Cardiac muscle cell (in vitro differentiated cells and primary cell): Measurements from ENCODE around the gene TMEM40. TPM values are rescaled to one million over a fixed set of nuclear protein-coding genes. Genes with fewer than 3 reads are reported as not detected.

Experiments
- DNase-seq, 2 donors: peaks; one replicate each; pipeline versions ENCODE4 v3.0.0 to v3.0.0-alpha.2; 2010 to 2017; ENCODE audit warnings: low read depth in 1 of 2, low spot score in 1 of 2
- H3K27ac ChIP-seq: fragments of 200-600 bp; sonication (generic); 2 replicates; pipeline ENCODE4 v1.5.1; 2016
- H3K27me3 ChIP-seq: fragments of 200-600 bp; sonication (generic); 2 replicates; pipeline ENCODE4 v1.6.0; 2016; ENCODE audit warnings: control low read depth
- H3K36me3 ChIP-seq: fragments of 200-600 bp; sonication (generic); 2 replicates; pipeline ENCODE4 v1.5.1; 2016; ENCODE audit warnings: control low read depth
- H3K4me1 ChIP-seq: fragments of 200-600 bp; sonication (generic); 2 replicates; pipeline ENCODE4 v1.8.1; 2017; ENCODE audit warnings: low read depth, mild to moderate bottlenecking, mixed run types
- H3K4me3 ChIP-seq: fragments of 200-600 bp; sonication (generic); 2 replicates; pipeline ENCODE4 v1.5.1; 2016; ENCODE audit warnings: mild to moderate bottlenecking
- H3K9me3 ChIP-seq: fragments of 200-600 bp; sonication (generic); 2 replicates; pipeline ENCODE4 v1.5.1; 2017; ENCODE audit warnings: low read depth, mild to moderate bottlenecking, control low read depth
- polyA plus RNA-seq: library from polyadenylated mRNA; unstranded; fragments of >200 nt; fragmentation: Nextera tagmentation; extraction: Ambion mirVana; gene quantifications from 2 replicates; pipeline ENCODE4 v1.2.1, GENCODE V29; 2016
- total RNA-seq: library from RNA; depleted of rRNA; stranded (reverse); fragments of >200 nt; gene quantifications from 2 replicates; pipeline ENCODE4 v1.2.3, GENCODE V29; 2016
- TF ChIP-seq, protein P1 (sequence below): IDR thresholded peaks from 2 replicates; pipeline ENCODE4 v1.5.1; 2012; ENCODE audit warnings: low read depth, mild to moderate bottlenecking, low read length

The TMEM40 gene
- total and polyA plus RNA-seq, 2 experiments from 2014 or later = 4.0 to 5.2 TPM

DNA sequence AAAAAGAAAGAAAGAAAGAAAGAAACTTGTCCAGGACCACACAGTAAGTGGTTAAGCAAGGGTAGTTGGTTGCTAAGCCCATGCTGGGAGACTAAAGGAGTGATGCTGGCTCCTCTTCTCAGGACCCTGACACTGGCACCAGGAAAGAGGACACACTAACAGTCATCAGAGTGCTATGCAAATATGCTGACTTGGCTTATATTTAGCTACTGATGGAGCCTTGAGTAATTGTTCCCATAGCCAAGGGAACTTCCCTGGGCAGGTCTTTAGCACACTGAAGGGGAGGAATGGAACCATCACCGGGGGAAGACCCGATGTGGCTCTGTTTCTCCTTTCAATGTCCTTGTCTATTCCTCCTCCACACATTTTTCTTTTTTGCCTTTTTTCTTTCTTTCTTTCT lies 6.2 kb downstream of the TMEM40 start:
- Histone ChIP-seq H3K27me3 (no peaks in the 10 kb centered on the region), H3K4me3 (no peak overlapping the region), H3K4me1 (peaks cover 12% of the 10 kb centered on the region), H3K9me3 (no peaks in the 10 kb centered on the region), H3K27ac (no peak overlapping the region), H3K36me3 (no peaks in the 10 kb centered on the region)
- DNase-seq = no peak
- TF ChIP-seq, protein P1, sequence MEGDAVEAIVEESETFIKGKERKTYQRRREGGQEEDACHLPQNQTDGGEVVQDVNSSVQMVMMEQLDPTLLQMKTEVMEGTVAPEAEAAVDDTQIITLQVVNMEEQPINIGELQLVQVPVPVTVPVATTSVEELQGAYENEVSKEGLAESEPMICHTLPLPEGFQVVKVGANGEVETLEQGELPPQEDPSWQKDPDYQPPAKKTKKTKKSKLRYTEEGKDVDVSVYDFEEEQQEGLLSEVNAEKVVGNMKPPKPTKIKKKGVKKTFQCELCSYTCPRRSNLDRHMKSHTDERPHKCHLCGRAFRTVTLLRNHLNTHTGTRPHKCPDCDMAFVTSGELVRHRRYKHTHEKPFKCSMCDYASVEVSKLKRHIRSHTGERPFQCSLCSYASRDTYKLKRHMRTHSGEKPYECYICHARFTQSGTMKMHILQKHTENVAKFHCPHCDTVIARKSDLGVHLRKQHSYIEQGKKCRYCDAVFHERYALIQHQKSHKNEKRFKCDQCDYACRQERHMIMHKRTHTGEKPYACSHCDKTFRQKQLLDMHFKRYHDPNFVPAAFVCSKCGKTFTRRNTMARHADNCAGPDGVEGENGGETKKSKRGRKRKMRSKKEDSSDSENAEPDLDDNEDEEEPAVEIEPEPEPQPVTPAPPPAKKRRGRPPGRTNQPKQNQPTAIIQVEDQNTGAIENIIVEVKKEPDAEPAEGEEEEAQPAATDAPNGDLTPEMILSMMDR = no peak

DNA sequence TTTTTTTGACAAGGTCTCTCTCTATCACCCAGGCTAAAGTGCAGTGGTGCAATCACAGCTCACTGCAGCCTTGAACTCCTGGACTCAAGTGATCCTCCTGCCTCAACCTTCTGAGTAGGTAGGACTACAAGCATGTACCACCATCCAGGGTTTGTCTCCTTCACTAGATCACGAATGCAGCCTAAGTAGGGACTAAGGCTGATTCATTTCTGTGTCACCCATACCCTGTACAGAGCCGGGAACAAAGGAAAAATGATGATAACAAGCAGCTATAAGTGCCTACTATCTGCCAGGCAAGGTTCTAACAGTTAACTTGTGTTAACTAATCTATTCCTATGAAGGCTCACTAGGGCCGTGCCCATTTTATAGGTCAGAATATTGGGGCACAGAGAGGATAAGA lies 7.0 kb downstream of the TMEM40 start:
- no peaks in the 10 kb centered on the region for H3K27me3 ChIP-seq
- H3K4me1 ChIP-seq = peaks cover 9% of the 10 kb centered on the region
- H3K27ac ChIP-seq = no peak overlapping the region
- no peaks in the 10 kb centered on the region for H3K36me3 ChIP-seq
- TF ChIP-seq, protein P1 = no peak
- DNase-seq = no peak
- no peaks in the 10 kb centered on the region for H3K9me3 ChIP-seq
- no peak overlapping the region for H3K4me3 ChIP-seq

DNA sequence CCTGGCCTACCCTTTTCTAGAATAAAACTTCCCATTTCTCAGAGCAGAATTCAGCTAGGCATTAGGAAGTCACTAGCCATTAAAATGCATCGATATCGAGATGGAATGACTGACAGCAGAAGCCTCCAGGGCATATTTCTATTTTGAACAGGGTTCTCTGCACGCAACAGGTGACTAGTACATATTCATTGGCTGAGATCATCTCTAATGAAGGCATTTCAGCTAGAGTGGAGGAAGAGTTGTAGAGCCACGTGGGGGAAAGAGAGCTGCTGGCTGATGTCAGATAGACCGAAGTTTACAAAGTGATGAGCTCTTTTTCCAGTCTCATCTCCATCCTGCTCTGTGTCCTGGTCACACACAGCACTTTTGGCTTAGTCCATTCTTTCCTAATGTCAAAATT lies 7.5 kb downstream of the TMEM40 start:
- Histone ChIP-seq H3K27ac (no peak overlapping the region), H3K4me1 (peaks cover 9% of the 10 kb centered on the region), H3K9me3 (no peaks in the 10 kb centered on the region), H3K4me3 (no peak overlapping the region), H3K27me3 (no peaks in the 10 kb centered on the region), H3K36me3 (no peaks in the 10 kb centered on the region)
- no peak for DNase-seq
- TF ChIP-seq, protein P1 = no peak

DNA sequence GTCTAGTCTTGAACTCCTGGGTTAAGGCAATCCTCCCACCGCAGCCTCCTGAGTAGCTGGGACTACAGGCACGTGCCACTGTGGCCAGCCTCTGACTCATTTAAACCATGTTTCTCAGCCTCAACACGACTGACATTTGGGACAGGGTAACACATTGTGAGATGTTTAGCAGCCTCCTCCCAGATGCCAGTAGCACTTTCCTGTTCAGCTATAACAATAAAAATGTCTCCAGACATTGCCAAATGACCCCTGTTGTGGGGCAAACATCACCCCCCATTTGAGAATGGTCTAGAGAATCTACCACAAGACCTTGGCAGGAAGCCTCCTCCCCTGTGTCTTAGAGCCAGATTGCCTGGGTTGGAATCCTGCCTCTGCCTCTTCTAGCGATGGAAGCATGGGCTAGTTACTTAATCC lies 8.4 kb downstream of the TMEM40 start:
- peak in 1 of 2 donors; percentile 94 for DNase-seq
- no peaks in the 10 kb centered on the region for H3K36me3 ChIP-seq
- H3K4me3 ChIP-seq = no peak overlapping the region
- H3K27ac ChIP-seq = no peak overlapping the region
- H3K9me3 ChIP-seq = no peaks in the 10 kb centered on the region
- H3K27me3 ChIP-seq = no peaks in the 10 kb centered on the region
- TF ChIP-seq, protein P1 = no peak
- H3K4me1 ChIP-seq = peaks cover 4% of the 10 kb centered on the region

DNA sequence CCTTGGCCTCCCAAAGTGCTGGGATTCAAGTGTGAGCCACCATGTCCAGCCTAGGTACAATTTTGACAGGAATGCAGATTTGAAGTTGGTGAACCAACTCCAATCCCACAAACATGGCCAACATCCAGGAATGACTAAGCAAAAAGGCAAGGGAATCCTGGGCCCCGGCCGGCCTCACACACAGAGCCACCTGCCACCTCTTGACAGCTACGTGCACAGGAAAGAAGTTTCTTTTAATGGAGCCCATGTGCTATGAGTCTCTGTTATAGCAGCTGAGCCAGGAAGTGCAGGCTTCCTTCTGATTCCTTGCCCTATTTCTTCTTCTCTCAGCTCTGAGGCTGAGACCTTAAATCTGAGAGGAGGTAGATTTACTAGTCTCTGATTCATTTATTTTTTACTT lies 8.8 kb downstream of the TMEM40 start:
- Histone ChIP-seq H3K36me3 (no peaks in the 10 kb centered on the region), H3K4me1 (no peaks in the 10 kb centered on the region), H3K4me3 (no peak overlapping the region), H3K27ac (no peak overlapping the region), H3K9me3 (no peaks in the 10 kb centered on the region), H3K27me3 (no peaks in the 10 kb centered on the region)
- TF ChIP-seq, protein P1 = no peak
- peak; percentile 51 to 89 for DNase-seq

DNA sequence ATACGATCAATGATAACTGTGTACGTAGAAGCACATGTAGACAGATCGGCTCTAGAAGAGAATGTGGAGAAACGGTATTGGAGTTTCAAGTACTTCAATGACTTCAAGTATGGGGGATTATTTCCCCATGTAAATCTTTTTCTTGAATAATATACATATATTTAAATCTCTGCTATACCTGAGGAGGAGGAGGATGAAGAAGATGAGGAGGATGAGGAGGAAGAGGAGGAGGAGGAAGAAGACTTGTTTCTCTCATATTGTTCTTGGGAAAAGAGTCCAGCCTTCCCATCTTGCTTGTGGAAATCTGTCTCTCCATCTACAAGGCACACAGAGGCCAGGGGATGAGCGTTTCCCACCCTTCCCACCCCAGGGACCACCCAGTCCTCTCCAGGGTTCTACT lies 10.6 kb downstream of the TMEM40 start:
- Histone ChIP-seq H3K27ac (no peak overlapping the region), H3K27me3 (no peaks in the 10 kb centered on the region), H3K4me1 (peaks cover 5% of the 10 kb centered on the region), H3K36me3 (no peaks in the 10 kb centered on the region), H3K4me3 (no peak overlapping the region), H3K9me3 (no peaks in the 10 kb centered on the region)
- DNase-seq = no peak
- TF ChIP-seq, protein P1 = no peak
